Transverse colon (tissue), 4 donors: Measurements from ENCODE around the gene PDIA4.

Source experiments
- CTCF ChIP-seq, 5 experiments: fragments of 200-600 bp in 3 of 5; fragments of 450-650 bp in 2 of 5; sonication (generic) in 3 of 5; IDR thresholded peaks; 1 replicate in 2 of 5; 2 replicates in 3 of 5; pipeline ENCODE4 v1.5.1; 2016 to 2017; ENCODE audit warnings: antibody characterized with exemption in 5 of 5, inconsistent platforms in 3 of 5, mild to moderate bottlenecking in 2 of 5, moderate library complexity in 1 of 5
- EP300 ChIP-seq: sonication (generic); formaldehyde crosslinking; IDR thresholded peaks from one replicate; pipeline ENCODE4 v1.6.1; 2017; ENCODE audit warnings: antibody characterized with exemption, low read depth
- POLR2A ChIP-seq: fragments of 450-650 bp; IDR thresholded peaks from one replicate; pipeline ENCODE4 v1.6.1; 2016; ENCODE audit warnings: antibody characterized with exemption, mild to moderate bottlenecking, moderate library complexity
- POLR2AphosphoS5 ChIP-seq, 3 donors: sonication (generic); formaldehyde crosslinking; IDR thresholded peaks; one replicate each; pipeline ENCODE4 v1.6.1; 2016; ENCODE audit warnings: antibody characterized with exemption in 3 of 3

GRCh38 chr7:149063476-149063875, 35.2 kb upstream of the PDIA4 start:
- TF ChIP-seq CTCF (IDR thresholded peaks at IDR 0.05) (no peak), POLR2A (no peak), EP300 (no peak), POLR2AphosphoS5 (IDR thresholded peaks at IDR 0.05) (no peak)
